ENCODE results near the gene ABCA7. TPM values are rescaled to one million over a fixed set of nuclear protein-coding genes. Genes with fewer than 3 reads are reported as not detected.

Gene ABCA7
- total RNA-seq, 3 donors from 2014 or later, result 8.0 to 31.8 (median 26.5) TPM

GRCh38 chr19:1037621-1038064, 2.3 kb upstream of the ABCA7 start:
- TF ChIP-seq POLR2AphosphoS5 (IDR thresholded peaks at IDR 0.05) (no peak), CTCF (IDR thresholded peaks at IDR 0.05) (no peak), POLR2A (IDR thresholded peaks at IDR 0.05) (no peak)
- H3K27ac ChIP-seq, result peak overlapping the region; percentile 59 to 76

GRCh38 chr19:1038978-1039645, 795 bp upstream of the ABCA7 start:
- Histone ChIP-seq H3K9me3 (no peaks in the 10 kb centered on the region), H3K27ac (peak overlapping the region in 1 of 2 donors; percentile 59), H3K4me1 (peaks cover 0 to 13% of the 10 kb centered on the region in 2 donors), H3K27me3 (no peaks in the 10 kb centered on the region), H3K36me3 (no peaks in the 10 kb centered on the region), H3K4me3 (peak overlapping the region in 2 of 3 donors; percentile 62 to 63)
- TF ChIP-seq POLR2A (IDR thresholded peaks at IDR 0.05) (no peak), CTCF (IDR thresholded peaks at IDR 0.05) (no peak), POLR2AphosphoS5 (IDR thresholded peaks at IDR 0.05) (no peak)
- intact Hi-C loops (cut with DNase I; ENCODE audit: low total_unique reads), result no loop called here
- DNase-seq (ENCODE audit: low spot score in 2 of 2), result no peak

More at GRCh38 chr19:1037621-1038064, 2.3 kb upstream of the ABCA7 start:
- no peaks in the 10 kb centered on the region for H3K36me3 ChIP-seq
- H3K4me1 ChIP-seq, result peaks cover 0 to 13% of the 10 kb centered on the region in 2 donors
- intact Hi-C loops (cut with DNase I; ENCODE audit: low total_unique reads), result no loop called here
- no peaks in the 10 kb centered on the region for H3K27me3 ChIP-seq
- no peak for DNase-seq (ENCODE audit: low spot score in 2 of 2)
- H3K4me3 ChIP-seq, result no peak overlapping the region
- no peaks in the 10 kb centered on the region for H3K9me3 ChIP-seq

- no peaks in the 10 kb centered on the region for H3K9me3 ChIP-seq
- H3K27ac ChIP-seq, result peak overlapping the region; percentile 36 to 61
- intact Hi-C loops (cut with DNase I; ENCODE audit: low total_unique reads), result no loop called here
- no peaks in the 10 kb centered on the region for H3K36me3 ChIP-seq
- no peaks in the 10 kb centered on the region for H3K27me3 ChIP-seq
- peak overlapping the region; percentile 44 to 63 (median 62) for H3K4me3 ChIP-seq
- DNase-seq (ENCODE audit: low spot score in 2 of 2), result peak; percentile 87 to 89
- TF ChIP-seq POLR2AphosphoS5 (IDR thresholded peaks at IDR 0.05), result no peak
- TF ChIP-seq CTCF (IDR thresholded peaks at IDR 0.05), result no peak
- no peak for TF ChIP-seq POLR2A (IDR thresholded peaks at IDR 0.05)
- H3K4me1 ChIP-seq, result peaks cover 0 to 13% of the 10 kb centered on the region in 2 donors
Observed at GRCh38 chr19:1040476-1041271, 767 bp downstream of the ABCA7 start.

GRCh38 chr19:1041272-1041834, 1.4 kb downstream of the ABCA7 start:
- intact Hi-C loops (cut with DNase I; ENCODE audit: low total_unique reads), result no loop called here
- peak overlapping the region in 1 of 2 donors; percentile 61 for H3K27ac ChIP-seq
- H3K4me3 ChIP-seq, result peak overlapping the region; percentile 44 to 63 (median 62)
- H3K36me3 ChIP-seq, result no peaks in the 10 kb centered on the region
- no peak for DNase-seq (ENCODE audit: low spot score in 2 of 2)
- H3K9me3 ChIP-seq, result no peaks in the 10 kb centered on the region
- H3K4me1 ChIP-seq, result peaks cover 0 to 13% of the 10 kb centered on the region in 2 donors
- TF ChIP-seq CTCF (IDR thresholded peaks at IDR 0.05), result no peak
- no peak for TF ChIP-seq POLR2AphosphoS5 (IDR thresholded peaks at IDR 0.05)
- no peak for TF ChIP-seq POLR2A (IDR thresholded peaks at IDR 0.05)
- H3K27me3 ChIP-seq, result no peaks in the 10 kb centered on the region
